Ovary (tissue), 3 donors: ENCODE data around the gene DACH1.

ENCODE experiments used
- CTCF ChIP-seq, 3 donors: fragments of 450-650 bp in 2 of 3; fragments of 200-600 bp in 1 of 3; IDR thresholded peaks; one replicate each; pipeline versions ENCODE4 v1.5.1 to v1.8.0; 2016 to 2022; ENCODE audit warnings: antibody characterized with exemption in 3 of 3, mild to moderate bottlenecking in 1 of 3
- POLR2A ChIP-seq: fragments of 450-650 bp; IDR thresholded peaks from one replicate; pipeline ENCODE4 v1.6.1; 2017; ENCODE audit warnings: antibody characterized with exemption, mild to moderate bottlenecking, moderate library complexity
- donor health status: DM: no; HTN: no; CAD: no.

GRCh38 chr13:71912524-71912923, 45.5 kb upstream of the DACH1 start:
- TF ChIP-seq POLR2A (no peak), CTCF (IDR thresholded peaks at IDR 0.05) (no peak)
